Stomach (tissue), 4 donors: ENCODE measurements around the gene MYOD1.

ENCODE experiments used
- CTCF ChIP-seq, 7 experiments: fragments of 450-650 bp in 4 of 7; fragments of 200-600 bp in 3 of 7; sonication (generic) in 3 of 7; IDR thresholded peaks; one replicate each; pipeline ENCODE4 v1.5.1; 2016 to 2019; ENCODE audit warnings: antibody characterized with exemption in 7 of 7, control low read depth in 2 of 7, mild to moderate bottlenecking in 1 of 7
- EP300 ChIP-seq: sonication (generic); formaldehyde crosslinking; IDR thresholded peaks from one replicate; pipeline ENCODE4 v1.6.1; 2017; ENCODE audit warnings: antibody characterized with exemption
- POLR2A ChIP-seq, 4 donors: fragments of 450-650 bp; IDR thresholded peaks; one replicate each; pipeline ENCODE4 v1.6.1; 2016; ENCODE audit warnings: antibody characterized with exemption in 4 of 4, control low read depth in 2 of 4, mild to moderate bottlenecking in 1 of 4, moderate library complexity in 1 of 4
- POLR2AphosphoS5 ChIP-seq, 3 donors: sonication (generic); formaldehyde crosslinking; IDR thresholded peaks; one replicate each; pipeline ENCODE4 v1.6.1; 2016; ENCODE audit warnings: antibody characterized with exemption in 3 of 3

GRCh38 chr11:17748761-17749721, 29.7 kb downstream of the MYOD1 start:
- TF ChIP-seq CTCF (IDR thresholded peaks at IDR 0.05) (no peak), POLR2A (IDR thresholded peaks at IDR 0.05) (no peak), EP300 (no peak), POLR2AphosphoS5 (IDR thresholded peaks at IDR 0.05) (no peak)
